Measurements from ENCODE around the gene STK38. TPM values are rescaled to one million over a fixed set of nuclear protein-coding genes. Genes with fewer than 3 reads are reported as not detected.

The STK38 gene
- total RNA-seq, 4 donors from 2014 or later: 20.5 to 51.0 (median 40.6) TPM

DNA sequence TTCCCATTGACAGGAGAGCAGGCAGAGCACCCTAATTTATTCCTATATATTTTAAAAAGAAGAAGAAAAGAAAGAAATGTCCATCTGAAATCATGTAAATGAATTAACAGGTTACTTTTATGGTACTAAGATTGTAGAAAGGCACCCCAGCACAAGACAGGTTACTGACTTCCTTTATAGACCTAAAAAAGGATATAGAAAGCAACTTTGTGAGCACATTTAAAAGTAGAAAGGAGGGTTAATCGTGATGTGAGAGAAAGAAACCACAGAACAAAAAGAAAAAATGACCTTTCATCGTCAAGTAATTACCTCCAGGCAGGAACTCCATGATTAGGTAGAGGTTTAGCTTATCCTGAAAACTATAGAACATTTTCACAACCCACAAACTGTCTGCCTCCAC, 29.9 kb downstream of the STK38 start:
- Histone ChIP-seq H3K36me3 (peaks cover 4 to 98% of the 10 kb centered on the region in 2 donors), H3K4me3 (no peak overlapping the region), H3K27ac (peak overlapping the region in 1 of 4 donors; percentile 13), H3K9me3 (no peaks in the 10 kb centered on the region), H3K4me1 (peaks cover 0 to 6% (median 0%) of the 10 kb centered on the region in 3 donors), H3K27me3 (no peaks in the 10 kb centered on the region)
- 83 to 87% methylated on average over 2 of the region's 2 CpGs for WGBS, 2 donors (ENCODE audit: low coverage in 1 of 2)
- TF ChIP-seq POLR2A (IDR thresholded peaks at IDR 0.05): no peak
- no peak for TF ChIP-seq EP300 (IDR thresholded peaks at IDR 0.05)
- TF ChIP-seq CTCF (IDR thresholded peaks at IDR 0.05): no peak
- TF ChIP-seq POLR2AphosphoS5 (IDR thresholded peaks at IDR 0.05): no peak
- ATAC-seq: no peak

DNA sequence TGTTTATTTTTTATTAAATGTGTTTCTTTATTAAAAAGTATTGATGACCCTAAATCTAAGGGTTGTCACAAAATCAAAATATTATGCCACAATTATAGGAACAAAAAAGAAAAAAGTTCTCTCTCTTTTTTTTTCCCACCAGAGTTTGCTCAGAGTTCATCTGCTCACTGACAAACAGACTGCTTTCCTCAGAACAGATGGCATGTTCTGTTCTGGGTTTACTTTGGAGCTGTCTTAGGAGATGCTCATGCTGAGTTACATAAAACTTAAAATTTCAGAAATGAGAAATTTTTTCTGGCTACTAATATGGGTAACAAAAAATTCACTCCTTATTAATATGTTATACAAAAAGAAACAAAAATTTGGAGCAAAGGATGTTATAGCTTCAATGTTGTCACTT, 30.3 kb downstream of the STK38 start:
- Histone ChIP-seq H3K9me3 (no peaks in the 10 kb centered on the region), H3K4me1 (peaks cover 0 to 6% (median 0%) of the 10 kb centered on the region in 3 donors), H3K4me3 (no peak overlapping the region), H3K27me3 (no peaks in the 10 kb centered on the region), H3K27ac (no peak overlapping the region), H3K36me3 (peaks cover 4 to 98% of the 10 kb centered on the region in 2 donors)
- no peak for TF ChIP-seq POLR2AphosphoS5 (IDR thresholded peaks at IDR 0.05)
- TF ChIP-seq EP300 (IDR thresholded peaks at IDR 0.05): no peak
- no peak for TF ChIP-seq POLR2A (IDR thresholded peaks at IDR 0.05)
- TF ChIP-seq CTCF (IDR thresholded peaks at IDR 0.05): no peak
- peak; percentile 53 for ATAC-seq

DNA sequence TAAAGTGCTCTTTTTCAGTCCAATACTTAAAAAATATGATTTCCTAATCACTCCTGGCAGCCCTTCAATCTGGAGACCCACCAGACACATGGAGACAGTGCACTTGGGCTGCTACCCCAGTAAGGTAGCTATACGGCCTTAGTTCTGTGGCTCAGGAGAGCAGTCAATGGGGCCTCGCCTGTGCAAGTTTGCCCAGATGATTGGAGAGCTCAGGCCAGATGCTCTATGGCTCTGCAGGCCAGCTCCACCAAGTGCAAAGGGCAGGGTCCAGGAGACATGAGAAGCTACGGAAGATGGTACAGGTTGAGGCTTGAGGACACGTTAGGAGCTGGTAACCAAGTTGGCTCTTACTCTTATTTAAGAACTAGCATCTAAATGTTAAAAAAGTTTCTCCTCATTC, 30.7 kb downstream of the STK38 start:
- H3K36me3 ChIP-seq: peaks cover 3 to 98% of the 10 kb centered on the region in 2 donors
- no peak for ATAC-seq
- peaks cover 0 to 6% (median 0%) of the 10 kb centered on the region in 3 donors for H3K4me1 ChIP-seq
- TF ChIP-seq POLR2AphosphoS5 (IDR thresholded peaks at IDR 0.05): no peak
- no peak for TF ChIP-seq CTCF (IDR thresholded peaks at IDR 0.05)
- no peak for TF ChIP-seq POLR2A (IDR thresholded peaks at IDR 0.05)
- no peak for TF ChIP-seq EP300 (IDR thresholded peaks at IDR 0.05)
- no peaks in the 10 kb centered on the region for H3K9me3 ChIP-seq
- no peak overlapping the region for H3K27ac ChIP-seq
- H3K27me3 ChIP-seq: no peaks in the 10 kb centered on the region
- no peak overlapping the region for H3K4me3 ChIP-seq
- 73 to 93% methylated on average over 3 of the region's 4 CpGs for WGBS, 2 donors (ENCODE audit: low coverage in 1 of 2)

DNA sequence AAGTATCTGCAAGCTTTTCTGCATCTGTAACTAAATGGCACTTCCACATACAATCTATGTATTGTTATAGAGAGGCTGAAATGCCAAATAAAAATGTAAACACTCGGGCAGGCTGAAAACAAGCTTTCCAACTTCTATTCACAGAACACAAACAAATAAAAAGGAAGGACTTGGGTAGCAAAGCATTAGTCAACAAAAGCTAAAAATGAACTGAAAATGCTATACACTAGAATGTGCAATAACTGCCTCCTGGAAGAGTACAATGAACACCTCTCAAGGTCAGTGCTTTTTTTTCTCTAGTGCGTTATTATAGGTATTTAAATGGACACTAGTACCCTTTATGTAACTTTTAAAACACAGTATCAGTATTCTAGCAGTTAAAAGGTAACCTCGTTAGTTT, 31.4 kb downstream of the STK38 start:
- Histone ChIP-seq H3K4me3 (no peak overlapping the region), H3K4me1 (peaks cover 0 to 6% (median 0%) of the 10 kb centered on the region in 3 donors), H3K36me3 (peaks cover 0 to 98% of the 10 kb centered on the region in 2 donors), H3K27me3 (no peaks in the 10 kb centered on the region), H3K9me3 (no peaks in the 10 kb centered on the region), H3K27ac (no peak overlapping the region)
- TF ChIP-seq POLR2A (IDR thresholded peaks at IDR 0.05): no peak
- no peak for TF ChIP-seq POLR2AphosphoS5 (IDR thresholded peaks at IDR 0.05)
- TF ChIP-seq EP300 (IDR thresholded peaks at IDR 0.05): no peak
- 53 to 76% methylated on average over 2 to 3 of the region's 3 CpGs for WGBS, 2 donors (ENCODE audit: low coverage in 1 of 2)
- ATAC-seq: no peak

DNA sequence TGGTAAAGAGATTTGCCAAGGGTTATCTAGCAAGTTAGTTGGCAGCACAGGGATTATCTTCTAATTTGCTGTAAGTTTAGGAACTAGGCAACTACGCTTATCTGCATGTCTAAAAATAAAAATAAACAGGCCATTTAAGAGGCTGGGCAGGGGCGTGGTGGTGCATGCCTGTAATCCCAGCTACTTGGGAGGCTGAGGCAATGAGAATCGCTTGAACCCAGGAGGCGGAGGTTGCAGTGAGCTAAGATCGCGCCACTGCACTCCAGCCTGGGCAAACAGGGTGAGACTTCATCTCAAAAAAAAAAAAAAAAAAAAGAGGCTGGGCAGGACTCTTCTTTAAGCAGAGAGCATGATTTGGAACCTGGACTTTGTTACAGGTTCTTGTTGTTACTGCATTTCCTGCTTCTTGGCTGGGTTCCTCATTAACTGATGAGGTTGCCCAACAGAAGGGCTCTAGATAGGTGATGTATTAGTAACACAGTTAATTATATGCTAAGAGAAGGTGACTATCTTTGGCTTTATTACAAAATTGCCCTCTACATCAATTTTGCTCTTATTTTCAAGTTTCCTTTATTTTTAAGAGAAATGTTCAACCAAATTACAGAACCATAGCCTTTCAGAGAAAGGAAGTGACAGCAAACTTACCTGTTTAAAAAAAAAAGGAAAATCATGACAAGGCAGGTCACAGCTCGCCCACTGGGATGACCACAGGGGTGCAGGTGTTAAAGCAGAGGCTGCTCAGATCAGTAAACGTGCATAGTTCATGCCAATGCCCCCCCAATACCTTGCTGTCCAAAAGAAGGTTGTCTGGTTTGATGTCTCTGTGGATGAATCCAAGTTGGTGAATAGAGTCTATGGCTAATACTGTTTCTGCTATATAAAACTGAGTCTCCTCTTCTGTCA, 32.5 kb downstream of the STK38 start:
- no peaks in the 10 kb centered on the region for H3K27me3 ChIP-seq
- H3K4me1 ChIP-seq: peaks cover 0 to 6% (median 0%) of the 10 kb centered on the region in 3 donors
- H3K27ac ChIP-seq: no peak overlapping the region
- no peaks in the 10 kb centered on the region for H3K9me3 ChIP-seq
- TF ChIP-seq POLR2AphosphoS5 (IDR thresholded peaks at IDR 0.05) (no peak), POLR2A (IDR thresholded peaks at IDR 0.05) (no peak), CTCF (IDR thresholded peaks at IDR 0.05) (no peak), EP300 (IDR thresholded peaks at IDR 0.05) (no peak)
- ATAC-seq: no peak
- 93 to 94% methylated on average over 5 to 8 of the region's 8 CpGs for WGBS, 2 donors (ENCODE audit: low coverage in 1 of 2)
- no peak overlapping the region for H3K4me3 ChIP-seq
- H3K36me3 ChIP-seq: peaks cover 0 to 98% of the 10 kb centered on the region in 2 donors

Measured in gastroesophageal sphincter (tissue), 4 donors.